DOHH2 (cell line): Measurements from ENCODE around the gene TTC39B.

Source experiments
- H3F3A ChIP-seq: fragments of 200-600 bp; sonication (generic), shearing (Covaris generic); 2 replicates; pipeline ENCODE4 v1.6.0; 2016; ENCODE audit warnings: antibody characterized with exemption, mild to moderate bottlenecking; ENCODE audit not compliant: control insufficient read depth, insufficient read depth
- H3K27ac ChIP-seq: fragments of 200-600 bp; sonication (generic); 2 replicates; pipeline ENCODE4 v1.5.1; 2014; ENCODE audit warnings: low read depth, mild to moderate bottlenecking, low read length, moderate library complexity
- H3K27me3 ChIP-seq: fragments of 200-600 bp; sonication (generic); 2 replicates; pipeline ENCODE4 v1.6.1; 2014; ENCODE audit warnings: mild to moderate bottlenecking, low read length, mixed read lengths; ENCODE audit not compliant: control insufficient read depth
- H3K36me3 ChIP-seq: fragments of 200-600 bp; sonication (generic); 2 replicates; pipeline ENCODE4 v1.6.1; 2014; ENCODE audit warnings: mild to moderate bottlenecking, low read length, moderate library complexity, mixed read lengths; ENCODE audit not compliant: control insufficient read depth
- H3K4me1 ChIP-seq: fragments of 200-600 bp; sonication (generic); 2 replicates; pipeline ENCODE4 v1.6.1; 2014; ENCODE audit warnings: mild to moderate bottlenecking, low read length, mixed read lengths; ENCODE audit not compliant: control insufficient read depth
- H3K4me2 ChIP-seq: fragments of 200-600 bp; sonication (generic); 2 replicates; pipeline ENCODE4 v1.6.0; 2014; ENCODE audit warnings: mild to moderate bottlenecking, low read length, moderate library complexity
- H3K4me3 ChIP-seq: fragments of 200-600 bp; sonication (generic); 2 replicates; pipeline ENCODE4 v1.5.1; 2014; ENCODE audit warnings: mild to moderate bottlenecking, low read length, mixed read lengths
- H3K79me2 ChIP-seq: fragments of 200-600 bp; sonication (generic); 2 replicates; pipeline ENCODE4 v1.6.1; 2014; ENCODE audit warnings: mild to moderate bottlenecking, low read length, mixed read lengths; ENCODE audit not compliant: control insufficient read depth
- H3K9me2 ChIP-seq: fragments of 200-600 bp; sonication (generic); replicated peaks from 2 replicates; pipeline ENCODE4 v1.6.1; 2014; ENCODE audit warnings: mild to moderate bottlenecking, low read length, mixed read lengths; ENCODE audit not compliant: control insufficient read depth
- H3K9me3 ChIP-seq: fragments of 200-600 bp; sonication (generic); 2 replicates; pipeline ENCODE4 v1.6.1; 2014; ENCODE audit warnings: antibody characterized with exemption, low read length, mixed read lengths; ENCODE audit not compliant: control insufficient read depth, insufficient read depth
- H4K20me1 ChIP-seq: fragments of 200-600 bp; sonication (generic); 2 replicates; pipeline ENCODE4 v1.6.0; 2014; ENCODE audit warnings: low read depth, mild to moderate bottlenecking, antibody characterized with exemption, low read length, moderate library complexity; ENCODE audit not compliant: control insufficient read depth, insufficient read depth
- CTCF ChIP-seq: fragments of 200-600 bp; sonication (generic); IDR thresholded peaks from one replicate; pipeline ENCODE4 v1.5.1; 2014; ENCODE audit warnings: antibody characterized with exemption, mild to moderate bottlenecking, low read depth, low read length; ENCODE audit not compliant: poor library complexity, severe bottlenecking
- EZH2phosphoT487 ChIP-seq: fragments of 200-600 bp; sonication (generic); IDR thresholded peaks from 2 replicates; pipeline ENCODE4 v1.6.1; 2017; ENCODE audit warnings: borderline replicate concordance, mild to moderate bottlenecking, antibody characterized with exemption, low read length, moderate library complexity, mixed read lengths

TTC39B gene

GRCh38 chr9:15225564-15226126 lies 81.4 kb downstream of the TTC39B start:
- H3K79me2 ChIP-seq: no peaks in the 10 kb centered on the region
- TF ChIP-seq CTCF (no peak), EZH2phosphoT487 (no peak)
- H3K36me3 ChIP-seq: no peaks in the 10 kb centered on the region
- no peaks in the 10 kb centered on the region for H3F3A ChIP-seq
- H3K9me2 ChIP-seq: no peaks in the 10 kb centered on the region
- no peak overlapping the region for H3K27ac ChIP-seq
- H3K4me3 ChIP-seq: no peak overlapping the region
- no peaks in the 10 kb centered on the region for H3K4me1 ChIP-seq
- H3K4me2 ChIP-seq: no peak overlapping the region
- H3K9me3 ChIP-seq: no peaks in the 10 kb centered on the region
- no peaks in the 10 kb centered on the region for H4K20me1 ChIP-seq
- peaks cover 9% of the 10 kb centered on the region; the same call in 1 of the 2 replicates for H3K27me3 ChIP-seq

- TF ChIP-seq EZH2phosphoT487 (no peak), CTCF (no peak)
- no peak overlapping the region for H3K4me3 ChIP-seq
- no peak overlapping the region for H3K4me2 ChIP-seq
- no peaks in the 10 kb centered on the region for H3K9me3 ChIP-seq
- H3K27ac ChIP-seq: no peak overlapping the region
- H3K4me1 ChIP-seq: no peaks in the 10 kb centered on the region
- peaks cover 11% of the 10 kb centered on the region; the same call in 1 of the 2 replicates for H3K27me3 ChIP-seq
- no peaks in the 10 kb centered on the region for H3F3A ChIP-seq
- no peaks in the 10 kb centered on the region for H3K36me3 ChIP-seq
- no peaks in the 10 kb centered on the region for H4K20me1 ChIP-seq
- H3K9me2 ChIP-seq: no peaks in the 10 kb centered on the region
- H3K79me2 ChIP-seq: no peaks in the 10 kb centered on the region
Measured at GRCh38 chr9:15222313-15222712, 84.7 kb downstream of the TTC39B start.

- Histone ChIP-seq H3K4me2 (no peak overlapping the region), H3K27me3 (peaks cover 11% of the 10 kb centered on the region; the same call in 1 of the 2 replicates), H3K9me3 (no peaks in the 10 kb centered on the region), H3K79me2 (no peaks in the 10 kb centered on the region), H3K4me1 (no peaks in the 10 kb centered on the region), H3K27ac (no peak overlapping the region), H3K36me3 (no peaks in the 10 kb centered on the region), H3F3A (no peaks in the 10 kb centered on the region), H4K20me1 (no peaks in the 10 kb centered on the region), H3K9me2 (no peaks in the 10 kb centered on the region), H3K4me3 (no peak overlapping the region)
- TF ChIP-seq EZH2phosphoT487: no peak
- TF ChIP-seq CTCF: no peak
Measured at GRCh38 chr9:15221746-15222145, 85.3 kb downstream of the TTC39B start.
